B cell (primary cell): ENCODE data around the gene ACMSD. TPM values are rescaled to one million over a fixed set of nuclear protein-coding genes. Genes with fewer than 3 reads are reported as not detected.
A peak's percentile ranks its signal among the peaks of the same experiment; 100 is the strongest.

Experiments used
- ATAC-seq: fragments of 200-7000 bp; cut with Tn5 transposase; one replicate; pipeline ENCODE4 v1.10.0; 2021; ENCODE audit warnings: low read depth, mild to moderate bottlenecking, moderate number of reproducible peaks, moderate library complexity
- CTCF ChIA-PET: fragments of 350-600 bp; sonication (Branson Sonifier 250); formaldehyde crosslinking; loops from one replicate; lab custom pipeline; 2021; ENCODE audit warnings: antibody characterized with exemption, inconsistent platforms; lab: Charles Lee
- POLR2A ChIA-PET: fragments of 350-600 bp; sonication (Branson Sonifier 250); formaldehyde crosslinking; loops from one replicate; lab custom pipeline; 2021; ENCODE audit warnings: antibody characterized with exemption; lab: Charles Lee
- DNase-seq: peaks from one replicate; pipeline ENCODE4 v3.0.0; 2013
- H2AFZ ChIP-seq: 2 replicates; pipeline ENCODE4 v1.6.1; 2012; ENCODE audit warnings: mild to moderate bottlenecking, low read depth, low read length; ENCODE audit not compliant: insufficient read depth, poor library complexity, severe bottlenecking
- H3K27ac ChIP-seq, 2 donors: 1 replicate in 1 of 2; 2 replicates in 1 of 2; pipeline ENCODE4 v1.5.1; 2012 to 2013; ENCODE audit warnings: low read length in 2 of 2, mild to moderate bottlenecking in 2 of 2, moderate library complexity in 1 of 2
- H3K27me3 ChIP-seq, 4 experiments: fragments of 200-600 bp in 1 of 4; sonication (generic) in 1 of 4; replicated peaks in 1 of 4; 1 replicate in 2 of 4; 2 replicates in 2 of 4; pipeline versions ENCODE4 v1.6.1 to v1.7.0; 2013 to 2016; ENCODE audit warnings: low read length in 3 of 4, mild to moderate bottlenecking in 2 of 4, mixed read lengths in 1 of 4, moderate library complexity in 1 of 4; ENCODE audit not compliant: insufficient read depth in 4 of 4, control insufficient read depth in 3 of 4; ENCODE audit errors: control extremely low read depth in 1 of 4
- H3K36me3 ChIP-seq, 2 experiments: replicated peaks in 1 of 2; 1 replicate in 1 of 2; 2 replicates in 1 of 2; pipeline versions ENCODE4 v1.6.1 to v1.7.1; 2013; ENCODE audit warnings: low read length in 1 of 2; ENCODE audit not compliant: insufficient read depth in 2 of 2, control insufficient read depth in 1 of 2; ENCODE audit errors: control extremely low read depth in 1 of 2, extremely low read depth in 1 of 2
- H3K4me1 ChIP-seq, 2 donors: fragments of 200-600 bp in 1 of 2; sonication (generic) in 1 of 2; 1 replicate in 1 of 2; 2 replicates in 1 of 2; pipeline versions ENCODE4 v1.5.1 to v1.6.1; 2013 to 2017; ENCODE audit warnings: low read length in 2 of 2; ENCODE audit not compliant: control insufficient read depth in 2 of 2, insufficient read depth in 2 of 2
- H3K4me2 ChIP-seq: replicated peaks from 2 replicates; pipeline ENCODE3; 2012; ENCODE audit warnings: mild to moderate bottlenecking, low read depth, low read length; ENCODE audit not compliant: poor library complexity, severe bottlenecking
- H3K4me3 ChIP-seq, 5 experiments: fragments of 200-600 bp in 1 of 5; sonication (generic) in 1 of 5; 1 replicate in 3 of 5; 2 replicates in 2 of 5; pipeline versions ENCODE4 v1.5.1 to v1.7.0; 2011 to 2016; ENCODE audit warnings: low read length in 4 of 5, mild to moderate bottlenecking in 4 of 5, low read depth in 2 of 5, control low read depth in 1 of 5, moderate library complexity in 1 of 5; ENCODE audit not compliant: insufficient read depth in 1 of 5; ENCODE audit errors: control extremely low read depth in 1 of 5, extremely low read depth in 1 of 5
- H3K79me2 ChIP-seq: fragments of 200-600 bp; sonication (generic); one replicate; pipeline ENCODE4 v1.6.0; 2016; ENCODE audit warnings: low read length; ENCODE audit not compliant: control insufficient read depth, insufficient read depth
- H3K9ac ChIP-seq: fragments of 200-600 bp; sonication (generic); 2 replicates; pipeline ENCODE4 v1.6.1; 2017; ENCODE audit warnings: mild to moderate bottlenecking, low read length, moderate library complexity
- H3K9me3 ChIP-seq, 3 donors: one replicate each; pipeline versions ENCODE4 v1.6.1 to v1.7.1; 2013; ENCODE audit warnings: low read length in 2 of 3; ENCODE audit not compliant: control insufficient read depth in 2 of 3, insufficient read depth in 1 of 3; ENCODE audit errors: control extremely low read depth in 1 of 3
- H4K20me1 ChIP-seq: 2 replicates; pipeline ENCODE4 v1.6.0; 2012; ENCODE audit warnings: mild to moderate bottlenecking, low read length; ENCODE audit not compliant: insufficient read depth, control insufficient read depth, poor library complexity, severe bottlenecking
- H3K27ac Mint-ChIP-seq: one replicate; pipeline ENCODE4 v1.8.0; 2021; ENCODE audit warnings: mixed read lengths
- H3K27me3 Mint-ChIP-seq: one replicate; pipeline ENCODE4 v1.8.0; 2021; ENCODE audit warnings: mixed read lengths
- H3K4me1 Mint-ChIP-seq: one replicate; pipeline ENCODE4 v1.8.0; 2021; ENCODE audit warnings: mixed read lengths
- H3K4me3 Mint-ChIP-seq: one replicate; pipeline ENCODE4 v1.8.0; 2021; ENCODE audit warnings: mixed read lengths
- H3K9me3 Mint-ChIP-seq: one replicate; pipeline ENCODE4 v1.8.0; 2022; ENCODE audit warnings: mixed read lengths; ENCODE audit not compliant: insufficient read depth
- EZH2 ChIP-seq: IDR thresholded peaks from 2 replicates; pipeline ENCODE4 v1.6.1; 2012; ENCODE audit warnings: borderline replicate concordance, low read depth, mild to moderate bottlenecking, moderate library complexity, low read length; ENCODE audit not compliant: insufficient read depth, poor library complexity, severe bottlenecking
- WGBS: methylation state at CpG from one replicate; pipeline ENCODE4 v1.1.5; 2013; ENCODE audit warnings: missing lambda C conversion rate; ENCODE audit not compliant: insufficient coverage; 5-methylcytosine and 5-hydroxymethylcytosine counted together
- intact Hi-C: fragments of 100-400 bp; cut with micrococcal nuclease; formaldehyde crosslinking; loops from one replicate; pipeline ENCODE4 v1.10.0; 2022
- polyA plus RNA-seq: library from polyadenylated mRNA; depleted of rRNA; stranded (reverse); fragments of >200 nt; gene quantifications from 2 replicates; pipeline ENCODE4 v1.2.3, GENCODE V29; 2012
- total RNA-seq, 2 donors: library from RNA; stranded (reverse); fragments of 120-200 nt in 1 of 2; gene quantifications; 1 replicate in 1 of 2; 2 replicates in 1 of 2; pipeline versions ENCODE4 v1.2.3 to v1.2.4, GENCODE V29; 2013 to 2022
- TF ChIP-seq, protein P1 (sequence below): fragments of 200-600 bp; IDR thresholded peaks from one replicate; pipeline ENCODE4 v1.8.0; 2022; ENCODE audit warnings: antibody characterized with exemption, mild to moderate bottlenecking

The ACMSD gene
- total and polyA plus RNA-seq, 2 donors (not counting 1 experiment from before 2014, with no cell fraction given), result not detected

DNA sequence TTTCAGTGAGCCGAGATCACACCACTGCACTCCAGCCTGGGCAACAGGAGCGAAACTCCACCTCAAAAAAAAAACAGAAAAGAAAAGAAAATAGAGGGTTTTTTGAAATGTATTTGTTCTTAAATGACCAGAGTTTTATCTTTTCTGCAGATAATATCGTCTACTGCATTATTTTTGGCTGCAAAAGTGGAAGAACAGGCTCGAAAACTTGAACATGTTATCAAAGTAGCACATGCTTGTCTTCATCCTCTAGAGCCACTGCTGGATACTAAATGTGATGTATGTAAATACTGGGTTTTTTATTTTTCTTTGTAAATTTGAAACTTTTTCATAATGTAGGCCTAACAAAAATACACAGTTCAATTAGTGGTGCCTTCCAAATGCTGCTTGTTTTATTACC, 98.3 kb downstream of the ACMSD start:
- ATAC-seq (no peak), DNase-seq (no peak)
- H3K9ac ChIP-seq, result no peak overlapping the region
- no peak overlapping the region for H3K27ac Mint-ChIP-seq
- H3K4me2 ChIP-seq, result no peak overlapping the region
- H3K4me1 Mint-ChIP-seq, result peaks cover 43% of the 10 kb centered on the region
- intact Hi-C loops, result no loop called here
- peaks cover 55% of the 10 kb centered on the region for H4K20me1 ChIP-seq
- peaks cover 18 to 51% of the 10 kb centered on the region in 2 experiments for H3K36me3 ChIP-seq
- ChIA-PET POLR2A (no interaction called here), CTCF (no interaction called here)
- H3K9me3 ChIP-seq, result no peaks in the 10 kb centered on the region
- no peaks in the 10 kb centered on the region for H3K27me3 Mint-ChIP-seq
- H2AFZ ChIP-seq, result no peak overlapping the region
- WGBS, result 100% methylated on average over 1 of the region's 4 CpGs
- TF ChIP-seq, protein P1, sequence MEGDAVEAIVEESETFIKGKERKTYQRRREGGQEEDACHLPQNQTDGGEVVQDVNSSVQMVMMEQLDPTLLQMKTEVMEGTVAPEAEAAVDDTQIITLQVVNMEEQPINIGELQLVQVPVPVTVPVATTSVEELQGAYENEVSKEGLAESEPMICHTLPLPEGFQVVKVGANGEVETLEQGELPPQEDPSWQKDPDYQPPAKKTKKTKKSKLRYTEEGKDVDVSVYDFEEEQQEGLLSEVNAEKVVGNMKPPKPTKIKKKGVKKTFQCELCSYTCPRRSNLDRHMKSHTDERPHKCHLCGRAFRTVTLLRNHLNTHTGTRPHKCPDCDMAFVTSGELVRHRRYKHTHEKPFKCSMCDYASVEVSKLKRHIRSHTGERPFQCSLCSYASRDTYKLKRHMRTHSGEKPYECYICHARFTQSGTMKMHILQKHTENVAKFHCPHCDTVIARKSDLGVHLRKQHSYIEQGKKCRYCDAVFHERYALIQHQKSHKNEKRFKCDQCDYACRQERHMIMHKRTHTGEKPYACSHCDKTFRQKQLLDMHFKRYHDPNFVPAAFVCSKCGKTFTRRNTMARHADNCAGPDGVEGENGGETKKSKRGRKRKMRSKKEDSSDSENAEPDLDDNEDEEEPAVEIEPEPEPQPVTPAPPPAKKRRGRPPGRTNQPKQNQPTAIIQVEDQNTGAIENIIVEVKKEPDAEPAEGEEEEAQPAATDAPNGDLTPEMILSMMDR, result no peak
- TF ChIP-seq EZH2, result no peak
- H3K4me3 Mint-ChIP-seq, result no peak overlapping the region
- H3K79me2 ChIP-seq, result peaks cover 89% of the 10 kb centered on the region
- H3K9me3 Mint-ChIP-seq, result no peaks in the 10 kb centered on the region
- H3K4me1 ChIP-seq, result peaks cover 0 to 31% of the 10 kb centered on the region in 2 donors
- H3K27ac ChIP-seq, result no peak overlapping the region
- no peaks in the 10 kb centered on the region for H3K27me3 ChIP-seq
- no peak overlapping the region for H3K4me3 ChIP-seq

DNA sequence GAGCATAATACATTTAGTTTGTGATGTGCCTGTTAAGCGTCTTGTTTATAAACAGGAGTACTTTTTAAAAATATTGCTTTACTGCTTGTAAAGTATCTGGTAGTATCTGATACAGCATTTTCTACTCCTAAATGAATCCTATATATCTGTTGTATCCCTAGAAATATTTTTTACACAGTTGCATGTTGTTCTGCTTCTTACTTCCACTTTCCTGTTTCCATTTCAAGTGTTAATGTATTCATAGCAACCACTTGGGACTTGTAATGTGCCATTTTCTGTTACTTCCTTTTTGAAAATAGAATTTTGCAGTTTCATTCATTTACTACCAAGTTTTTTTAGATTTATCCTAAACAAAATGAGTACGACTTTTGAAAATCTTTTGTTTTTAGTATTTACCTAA, 105.1 kb downstream of the ACMSD start:
- peak; percentile 45 for ATAC-seq
- CTCF ChIA-PET, result interaction anchor here (0.8 kb wide), 1 partner anchor 492 kb away, joined by 3 read pairs; no protein-coding TSS in a partner anchor
- Histone ChIP-seq H3K79me2 (peaks cover 54% of the 10 kb centered on the region), H3K4me1 (peaks cover 9 to 21% of the 10 kb centered on the region in 2 donors), H3K9ac (no peak overlapping the region), H4K20me1 (peaks cover 2% of the 10 kb centered on the region), H3K36me3 (peaks cover 21 to 55% of the 10 kb centered on the region in 2 experiments), H3K4me2 (peak overlapping the region; percentile 58), H3K27ac (peak overlapping the region; percentile 42 to 58), H3K27me3 (no peaks in the 10 kb centered on the region), H2AFZ (no peak overlapping the region), H3K4me3 (peak overlapping the region in 1 of 5 experiments; percentile 19), H3K9me3 (no peaks in the 10 kb centered on the region)
- DNase-seq, result peak; percentile 47
- intact Hi-C loops, result loop anchor here (1.0 to 10.0 kb wide), 2 partner anchors 25 to 111 kb away; partner anchors contain the start of genes CCNT2 and RAB3GAP1
- Mint-ChIP-seq H3K4me1 (peaks cover 30% of the 10 kb centered on the region), H3K9me3 (no peaks in the 10 kb centered on the region), H3K27ac (peak overlapping the region; percentile 44), H3K27me3 (no peaks in the 10 kb centered on the region), H3K4me3 (peak overlapping the region; percentile 59)
- TF ChIP-seq EZH2, result no peak
- TF ChIP-seq, protein P1, result no peak
- WGBS, result no CpG with 5 or more reads among the region's 2 CpGs
- POLR2A ChIA-PET, result no interaction called here
